Gastroesophageal sphincter (tissue), 4 donors: ENCODE measurements around the gene ATP2A1. TPM values are rescaled to one million over a fixed set of nuclear protein-coding genes. Genes with fewer than 3 reads are reported as not detected.
A peak's percentile ranks its signal among the peaks of the same experiment; 100 is the strongest.

Experiments used
- ATAC-seq: fragments of 150-250 bp; one replicate; pipeline ENCODE4 v1.9.1; 2016; ENCODE audit warnings: mild to moderate bottlenecking, moderate library complexity
- H3K27ac ChIP-seq, 4 donors: fragments of 200-600 bp; sonication (generic) in 3 of 4; 1 replicate in 3 of 4; 2 replicates in 1 of 4; pipeline ENCODE4 v1.5.1; 2016 to 2019
- H3K27me3 ChIP-seq: fragments of 200-600 bp; sonication (generic); one replicate; pipeline ENCODE4 v1.5.1; 2019
- H3K36me3 ChIP-seq, 2 donors: fragments of 200-600 bp; sonication (generic); one replicate each; pipeline ENCODE4 v1.5.1; 2019; ENCODE audit warnings: control low read depth in 1 of 2
- H3K4me1 ChIP-seq, 3 donors: fragments of 200-600 bp; sonication (generic); 1 replicate in 2 of 3; 2 replicates in 1 of 3; pipeline ENCODE4 v1.5.1; 2016 to 2019; ENCODE audit warnings: control low read depth in 2 of 3
- H3K4me3 ChIP-seq, 2 donors: fragments of 200-600 bp; sonication (generic); one replicate each; pipeline ENCODE4 v1.5.1; 2019; ENCODE audit warnings: mild to moderate bottlenecking in 1 of 2, moderate library complexity in 1 of 2
- H3K9me3 ChIP-seq, 3 donors: fragments of 200-600 bp; sonication (generic); one replicate each; pipeline ENCODE4 v1.5.1; 2017 to 2019; ENCODE audit warnings: control low read depth in 2 of 3
- CTCF ChIP-seq, 4 experiments: fragments of 200-600 bp in 2 of 4; fragments of 450-650 bp in 2 of 4; sonication (generic) in 1 of 4; IDR thresholded peaks; one replicate each; pipeline ENCODE4 v1.5.1; 2017 to 2019; ENCODE audit warnings: antibody characterized with exemption in 4 of 4, mild to moderate bottlenecking in 2 of 4, moderate library complexity in 2 of 4
- EP300 ChIP-seq: sonication (generic); formaldehyde crosslinking; IDR thresholded peaks from one replicate; pipeline ENCODE4 v1.6.1; 2017; ENCODE audit warnings: antibody characterized with exemption, mild to moderate bottlenecking
- POLR2A ChIP-seq, 2 donors: fragments of 450-650 bp; IDR thresholded peaks; one replicate each; pipeline ENCODE4 v1.6.1; 2017; ENCODE audit warnings: antibody characterized with exemption in 2 of 2, mild to moderate bottlenecking in 2 of 2, moderate library complexity in 1 of 2
- POLR2AphosphoS5 ChIP-seq: sonication (generic); formaldehyde crosslinking; IDR thresholded peaks from one replicate; pipeline ENCODE4 v1.6.1; 2017; ENCODE audit warnings: antibody characterized with exemption
- WGBS, 2 donors: methylation state at CpG; one replicate each; pipeline ENCODE4 v1.1.5; 2018; ENCODE audit warnings: low coverage in 1 of 2; 5-methylcytosine and 5-hydroxymethylcytosine counted together
- small RNA-seq, 4 donors: library from RNA; depleted of rRNA; stranded (forward); fragments of <200 nt; gene quantifications; one replicate each; pipeline ENCODE3, GENCODE V24; 2016
- total RNA-seq, 4 donors: library from RNA; depleted of rRNA; stranded (reverse); fragments of >200 nt; gene quantifications; one replicate each; pipeline ENCODE4 v1.1.0, GENCODE V29; 2016

ATP2A1 gene
- total RNA-seq, 4 donors from 2014 or later: 0.31 TPM; not detected in 3

DNA sequence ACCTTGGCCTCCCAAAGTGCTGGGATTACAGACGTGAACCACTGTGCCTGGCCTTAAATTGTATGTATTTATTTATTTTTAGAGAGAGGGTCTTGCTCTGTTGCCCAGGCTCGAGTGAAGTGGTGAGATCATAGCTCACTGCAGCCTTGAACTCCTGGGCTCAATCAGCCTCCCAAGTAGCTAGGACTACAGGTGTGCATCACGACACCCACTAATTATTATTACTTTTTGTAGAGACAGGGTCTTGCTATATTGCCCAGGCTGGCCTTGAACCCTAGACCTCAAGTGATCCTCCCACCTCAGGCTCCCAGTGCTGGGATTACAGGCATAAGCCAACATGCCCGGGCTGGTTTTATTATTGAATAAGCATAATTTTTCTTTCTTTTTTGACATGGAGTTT is 68.4 kb downstream of the ATP2A1 start:
- TF ChIP-seq POLR2AphosphoS5 (no peak), CTCF (IDR thresholded peaks at IDR 0.05) (no peak), EP300 (no peak), POLR2A (IDR thresholded peaks at IDR 0.05) (no peak)
- Histone ChIP-seq H3K27ac (no peak overlapping the region), H3K4me3 (no peak overlapping the region), H3K9me3 (no peaks in the 10 kb centered on the region), H3K27me3 (no peaks in the 10 kb centered on the region), H3K36me3 (no peaks in the 10 kb centered on the region), H3K4me1 (peaks cover 0 to 23% (median 6%) of the 10 kb centered on the region in 3 donors)
- 45 to 66% methylated on average over 3 to 4 of the region's 4 CpGs for WGBS, 2 donors
- no peak for ATAC-seq

GRCh38 chr16:28950648-28951409 is 72.5 kb downstream of the ATP2A1 start, which contains the start of gene NFATC2IP:
Gene NFATC2IP (plus strand): TSS chr16:28950937. CDS start chr16:28951012, 75 bp downstream.
- Histone ChIP-seq H3K9me3 (no peaks in the 10 kb centered on the region), H3K4me3 (peak within 1 kb of the TSS; percentile 62 to 97), H3K4me1 (peaks cover 0 to 30% (median 9%) of the 10 kb centered on the region in 3 donors), H3K27me3 (no peaks in the 10 kb centered on the region), H3K36me3 (peaks cover 0 to 37% of the 10 kb centered on the region in 2 donors), H3K27ac (peak within 1 kb of the TSS; percentile 44 to 90 (median 88))
- peak; percentile 99 for ATAC-seq
- TF ChIP-seq POLR2AphosphoS5: peak; percentile 19
- TF ChIP-seq CTCF (IDR thresholded peaks at IDR 0.05): no peak
- no peak for TF ChIP-seq EP300
- TF ChIP-seq POLR2A (IDR thresholded peaks at IDR 0.05): peak in 1 of 2 donors; percentile 35
- 0% methylated on average over 19 of the region's 79 CpGs; no CpG with 5 or more reads in 1 of the 2 donors for WGBS, 2 donors

- Histone ChIP-seq H3K27me3 (no peaks in the 10 kb centered on the region), H3K4me3 (peak overlapping the region; percentile 62 to 97), H3K27ac (peak overlapping the region; percentile 44 to 90 (median 88)), H3K4me1 (peaks cover 0 to 28% (median 9%) of the 10 kb centered on the region in 3 donors), H3K9me3 (no peaks in the 10 kb centered on the region), H3K36me3 (peaks cover 0 to 43% of the 10 kb centered on the region in 2 donors)
- WGBS, 2 donors: 0 to 3% methylated on average over 4 to 7 of the region's 17 CpGs
- ATAC-seq: no peak
- TF ChIP-seq CTCF (IDR thresholded peaks at IDR 0.05) (no peak), EP300 (no peak), POLR2AphosphoS5 (no peak), POLR2A (IDR thresholded peaks at IDR 0.05) (no peak)
Measured at GRCh38 chr16:28951410-28951943, 73.2 kb downstream of the ATP2A1 start.

Small RNAs within 50 kb of the gene (small RNA-seq; reads per million reads assigned to genes)
- gene RF00416: 0 reads per million in 4 donors

Other genes starting within 250 kb of the ATP2A1 start
- gene NPIPB8, start 240.4 kb upstream of the ATP2A1 start, total RNA-seq: not detected
- 100 to 1,000 TPM in 3 of 4 donors, 10 to 100 TPM in 1; 95.7 to 301 (median 173) TPM for gene EIF3C, start 167.0 kb upstream of the ATP2A1 start, total RNA-seq
- gene NPIPB9, start 126.7 kb upstream of the ATP2A1 start, total RNA-seq: 1 to 10 TPM in 3 of 4 donors, under 1 TPM in 1; 0.35 to 8.2 (median 3.0) TPM
- gene ATXN2L, start 55.5 kb upstream of the ATP2A1 start, total RNA-seq: 10 to 100 TPM; 44.4 to 65.1 (median 56.9) TPM
- 10 to 100 TPM; 72.2 to 91.9 (median 85.3) TPM for gene TUFM, start 32.1 kb upstream of the ATP2A1 start, total RNA-seq
- 10 to 100 TPM; 23.6 to 51.0 (median 28.3) TPM for gene SH2B1, start 14.6 kb upstream of the ATP2A1 start, total RNA-seq
- gene RABEP2, start 46.8 kb downstream of the ATP2A1 start, total RNA-seq: 10 to 100 TPM; 18.9 to 30.2 (median 24.9) TPM
- not detected for gene CD19, start 53.5 kb downstream of the ATP2A1 start, total RNA-seq
- 10 to 100 TPM; 13.9 to 28.0 (median 22.8) TPM for gene NFATC2IP, start 72.4 kb downstream of the ATP2A1 start, total RNA-seq
- 10 to 100 TPM; 17.6 to 25.6 (median 20.2) TPM for gene SPNS1, start 96.3 kb downstream of the ATP2A1 start, total RNA-seq
- 10 to 100 TPM in 1 of 4 donors, 1 to 10 TPM in 3; 2.3 to 12.3 (median 5.4) TPM for gene LAT, start 106.6 kb downstream of the ATP2A1 start, total RNA-seq